ENCODE data around the gene ATP12A.

The ATP12A gene

DNA sequence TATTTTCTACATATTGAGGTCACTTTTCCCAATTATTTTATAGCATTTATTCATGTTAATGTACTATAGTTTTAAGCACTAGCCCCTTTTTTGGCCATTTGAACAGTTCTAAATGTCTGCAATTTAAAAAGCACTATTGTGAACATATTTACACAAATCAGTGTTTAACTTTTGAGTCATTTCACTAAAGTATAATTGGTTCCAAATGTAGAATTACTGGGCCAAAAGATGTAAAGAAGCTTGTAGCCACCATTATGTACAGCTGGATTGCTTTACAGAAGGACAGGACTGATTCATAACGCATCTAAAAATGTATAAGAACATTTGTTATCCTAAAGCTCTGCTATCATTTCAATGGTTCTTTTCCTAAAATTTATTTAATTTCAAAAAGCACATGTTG, 16.6 kb upstream of the ATP12A start:
- H3K27ac ChIP-seq = no peak overlapping the region
- H3K4me1 ChIP-seq (ENCODE audit: low read depth, poor library complexity, severe bottlenecking) = no peaks in the 10 kb centered on the region
- no peaks in the 10 kb centered on the region for H3K27me3 ChIP-seq (ENCODE audit: insufficient read depth, low read depth)
- no peak overlapping the region for H2AFZ ChIP-seq (ENCODE audit: low read depth)
- H3K9ac ChIP-seq = no peak overlapping the region
- no peaks in the 10 kb centered on the region for H3K36me3 ChIP-seq (ENCODE audit: insufficient read depth)
- no peak overlapping the region for H3K4me3 ChIP-seq (IDR thresholded peaks at IDR 0.05; ENCODE audit: insufficient read depth, low read depth, low read length)
- no peaks in the 10 kb centered on the region for H3K79me2 ChIP-seq (ENCODE audit: insufficient read depth, low read depth)
- TF ChIP-seq, protein P1, sequence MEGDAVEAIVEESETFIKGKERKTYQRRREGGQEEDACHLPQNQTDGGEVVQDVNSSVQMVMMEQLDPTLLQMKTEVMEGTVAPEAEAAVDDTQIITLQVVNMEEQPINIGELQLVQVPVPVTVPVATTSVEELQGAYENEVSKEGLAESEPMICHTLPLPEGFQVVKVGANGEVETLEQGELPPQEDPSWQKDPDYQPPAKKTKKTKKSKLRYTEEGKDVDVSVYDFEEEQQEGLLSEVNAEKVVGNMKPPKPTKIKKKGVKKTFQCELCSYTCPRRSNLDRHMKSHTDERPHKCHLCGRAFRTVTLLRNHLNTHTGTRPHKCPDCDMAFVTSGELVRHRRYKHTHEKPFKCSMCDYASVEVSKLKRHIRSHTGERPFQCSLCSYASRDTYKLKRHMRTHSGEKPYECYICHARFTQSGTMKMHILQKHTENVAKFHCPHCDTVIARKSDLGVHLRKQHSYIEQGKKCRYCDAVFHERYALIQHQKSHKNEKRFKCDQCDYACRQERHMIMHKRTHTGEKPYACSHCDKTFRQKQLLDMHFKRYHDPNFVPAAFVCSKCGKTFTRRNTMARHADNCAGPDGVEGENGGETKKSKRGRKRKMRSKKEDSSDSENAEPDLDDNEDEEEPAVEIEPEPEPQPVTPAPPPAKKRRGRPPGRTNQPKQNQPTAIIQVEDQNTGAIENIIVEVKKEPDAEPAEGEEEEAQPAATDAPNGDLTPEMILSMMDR (conservative IDR thresholded peaks at IDR 0.05; ENCODE audit: low read depth, low read length) = no peak
- H4K20me1 ChIP-seq (ENCODE audit: insufficient read depth) = no peaks in the 10 kb centered on the region
- no peak overlapping the region for H3K4me2 ChIP-seq

DNA sequence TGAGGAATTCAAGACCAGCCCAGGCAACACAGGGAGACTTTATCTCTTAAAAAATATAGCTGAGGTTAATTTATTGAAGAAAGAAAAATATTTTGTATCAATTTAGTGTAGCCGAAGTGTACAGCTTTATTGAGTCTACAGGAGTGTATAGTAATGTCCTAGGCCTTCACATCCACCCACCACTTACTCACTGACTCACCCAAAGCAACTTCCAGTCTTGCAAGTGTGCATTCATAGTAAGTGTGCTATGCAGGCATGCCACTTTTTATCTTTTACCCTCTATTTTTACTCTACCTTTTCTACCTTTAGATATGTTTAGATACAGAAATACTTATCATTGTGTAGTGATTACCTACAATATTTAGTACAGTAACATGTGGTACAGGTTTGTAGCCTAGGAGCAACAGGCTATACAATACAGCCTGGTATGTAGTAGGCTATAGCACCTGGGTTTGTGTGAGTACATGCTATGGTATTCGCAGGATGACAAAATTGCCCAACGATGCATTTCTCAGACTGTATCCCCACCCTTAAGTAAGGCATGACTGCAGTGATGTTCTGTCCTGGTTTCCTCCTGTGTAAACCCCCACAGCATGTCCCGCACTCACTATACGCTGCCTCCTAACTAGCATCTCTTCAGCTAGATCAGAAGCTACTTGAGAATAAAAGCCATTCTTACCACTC, 15.3 kb upstream of the ATP12A start:
- H3K4me3 ChIP-seq (IDR thresholded peaks at IDR 0.05; ENCODE audit: insufficient read depth, low read depth, low read length) = no peak overlapping the region
- H3K9ac ChIP-seq = no peak overlapping the region
- H3K36me3 ChIP-seq (ENCODE audit: insufficient read depth) = no peaks in the 10 kb centered on the region
- H3K27ac ChIP-seq = no peak overlapping the region
- no peaks in the 10 kb centered on the region for H4K20me1 ChIP-seq (ENCODE audit: insufficient read depth)
- H2AFZ ChIP-seq (ENCODE audit: low read depth) = no peak overlapping the region
- no peak overlapping the region for H3K4me2 ChIP-seq
- no peaks in the 10 kb centered on the region for H3K4me1 ChIP-seq (ENCODE audit: low read depth, poor library complexity, severe bottlenecking)
- no peaks in the 10 kb centered on the region for H3K27me3 ChIP-seq (ENCODE audit: insufficient read depth, low read depth)
- no peaks in the 10 kb centered on the region for H3K79me2 ChIP-seq (ENCODE audit: insufficient read depth, low read depth)
- TF ChIP-seq, protein P1 (conservative IDR thresholded peaks at IDR 0.05; ENCODE audit: low read depth, low read length) = no peak

DNA sequence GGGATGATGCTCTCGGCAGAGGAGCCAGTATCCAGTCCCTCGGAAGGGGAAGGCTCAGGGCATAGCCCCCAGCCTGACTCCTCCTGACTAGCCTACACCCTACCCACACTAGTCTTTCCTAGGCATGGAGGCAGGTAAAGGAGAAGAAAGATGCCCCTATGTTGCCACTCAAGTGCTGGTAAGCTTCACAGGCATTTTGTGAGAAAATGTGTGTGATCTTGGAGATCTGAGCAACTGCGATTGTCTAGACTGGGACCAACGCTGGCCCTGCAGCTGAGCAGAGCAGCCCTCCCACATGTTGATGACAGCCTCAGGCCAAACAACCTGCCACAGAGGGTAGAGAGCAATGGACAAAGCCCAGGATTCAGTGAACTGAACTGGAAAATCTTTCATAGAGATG, 11.7 kb upstream of the ATP12A start:
- H3K4me2 ChIP-seq = no peak overlapping the region
- no peak overlapping the region for H3K4me3 ChIP-seq (IDR thresholded peaks at IDR 0.05; ENCODE audit: insufficient read depth, low read depth, low read length)
- no peaks in the 10 kb centered on the region for H4K20me1 ChIP-seq (ENCODE audit: insufficient read depth)
- H3K9ac ChIP-seq = no peak overlapping the region
- TF ChIP-seq, protein P1 (conservative IDR thresholded peaks at IDR 0.05; ENCODE audit: low read depth, low read length) = no peak
- no peaks in the 10 kb centered on the region for H3K4me1 ChIP-seq (ENCODE audit: low read depth, poor library complexity, severe bottlenecking)
- no peaks in the 10 kb centered on the region for H3K79me2 ChIP-seq (ENCODE audit: insufficient read depth, low read depth)
- no peaks in the 10 kb centered on the region for H3K36me3 ChIP-seq (ENCODE audit: insufficient read depth)
- no peak overlapping the region for H2AFZ ChIP-seq (ENCODE audit: low read depth)
- no peaks in the 10 kb centered on the region for H3K27me3 ChIP-seq (ENCODE audit: insufficient read depth, low read depth)
- H3K27ac ChIP-seq = no peak overlapping the region

DNA sequence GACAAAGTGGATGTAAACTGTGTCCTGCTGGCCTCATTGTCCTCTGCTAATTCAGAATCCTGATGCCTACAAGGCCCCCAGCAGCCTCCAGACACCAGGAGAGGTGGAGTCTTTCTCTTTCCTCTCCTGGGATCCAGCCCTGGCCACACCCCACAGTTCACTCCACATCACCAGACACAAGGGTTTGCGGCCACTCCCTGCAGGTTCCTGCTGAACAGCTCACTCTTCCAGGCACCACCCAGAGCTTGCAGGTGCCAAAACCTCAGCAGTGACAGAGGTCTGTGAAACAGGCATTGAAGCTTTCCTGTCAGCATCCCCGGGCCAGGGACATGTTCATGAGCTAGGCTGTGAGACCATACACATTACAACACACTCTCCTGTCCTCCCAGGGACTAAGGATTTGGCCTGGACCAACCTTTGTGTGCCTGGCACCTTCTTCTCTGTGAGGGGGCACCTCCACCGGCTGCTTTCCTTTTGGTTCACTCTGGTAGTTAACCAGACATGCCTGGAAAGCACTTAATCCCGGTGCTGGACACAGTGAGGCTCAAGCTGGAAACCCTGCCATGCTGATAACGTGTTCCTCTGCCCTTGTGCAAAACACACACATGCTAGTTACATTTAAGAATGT, 11.1 kb upstream of the ATP12A start:
- Histone ChIP-seq H4K20me1 (ENCODE audit: insufficient read depth) (no peaks in the 10 kb centered on the region), H3K4me1 (ENCODE audit: low read depth, poor library complexity, severe bottlenecking) (no peaks in the 10 kb centered on the region), H3K79me2 (ENCODE audit: insufficient read depth, low read depth) (no peaks in the 10 kb centered on the region), H3K36me3 (ENCODE audit: insufficient read depth) (no peaks in the 10 kb centered on the region), H3K27ac (no peak overlapping the region), H3K4me3 (IDR thresholded peaks at IDR 0.05; ENCODE audit: insufficient read depth, low read depth, low read length) (no peak overlapping the region), H3K27me3 (ENCODE audit: insufficient read depth, low read depth) (no peaks in the 10 kb centered on the region), H2AFZ (ENCODE audit: low read depth) (no peak overlapping the region), H3K4me2 (no peak overlapping the region), H3K9ac (no peak overlapping the region)
- TF ChIP-seq, protein P1 (conservative IDR thresholded peaks at IDR 0.05; ENCODE audit: low read depth, low read length) = no peak
